Neural cell (in vitro differentiated cells): ENCODE results near the gene EDIL3. TPM values are rescaled to one million over a fixed set of nuclear protein-coding genes. Genes with fewer than 3 reads are reported as not detected.

ENCODE experiments used
- H2AFZ ChIP-seq: fragments of 200-600, 300-800 bp; sonication (generic), shearing (Covaris generic); 2 replicates; pipeline ENCODE4 v1.6.0; 2014; ENCODE audit warnings: low read depth, mild to moderate bottlenecking, antibody characterized with exemption, low read length, moderate library complexity
- H3F3A ChIP-seq: fragments of 200-600 bp; shearing (Covaris generic); 2 replicates; pipeline ENCODE4 v1.6.1; 2016; ENCODE audit warnings: mild to moderate bottlenecking, moderate library complexity, mixed read lengths, antibody characterized with exemption, low read length; ENCODE audit not compliant: insufficient read depth, poor library complexity, severe bottlenecking
- H3K27ac ChIP-seq: fragments of 200-600, 300-800 bp; sonication (generic), shearing (Covaris generic); 2 replicates; pipeline ENCODE4 v1.5.1; 2014; ENCODE audit warnings: mild to moderate bottlenecking, low read length, moderate library complexity
- H3K27me3 ChIP-seq: fragments of 300-800, 200-600 bp; sonication (generic), shearing (Covaris generic); 2 replicates; pipeline ENCODE4 v1.6.0; 2014; ENCODE audit warnings: mild to moderate bottlenecking, low read depth, low read length, moderate library complexity; ENCODE audit not compliant: insufficient read depth
- H3K36me3 ChIP-seq: fragments of 300-800, 200-600 bp; sonication (generic), shearing (Covaris generic); 2 replicates; pipeline ENCODE4 v1.5.1; 2014; ENCODE audit warnings: mild to moderate bottlenecking, antibody characterized with exemption, low read length, moderate library complexity; ENCODE audit not compliant: insufficient read depth
- H3K4me2 ChIP-seq: fragments of 300-800, 200-600 bp; sonication (generic), shearing (Covaris generic); 2 replicates; pipeline ENCODE4 v1.6.0; 2014; ENCODE audit warnings: mild to moderate bottlenecking, low read length
- H3K4me3 ChIP-seq: fragments of 300-800, 200-600 bp; sonication (generic), shearing (Covaris generic); 2 replicates; pipeline ENCODE4 v1.5.1; 2014; ENCODE audit warnings: mild to moderate bottlenecking, low read length, moderate library complexity
- H3K79me2 ChIP-seq: fragments of 200-600 bp; shearing (Covaris generic); replicated peaks from 2 replicates; pipeline ENCODE4 v1.6.0; 2014; ENCODE audit warnings: mild to moderate bottlenecking, low read length, moderate library complexity; ENCODE audit not compliant: insufficient read depth
- H3K9ac ChIP-seq: fragments of 300-800, 200-600 bp; sonication (generic), shearing (Covaris generic); 2 replicates; pipeline ENCODE4 v1.6.1; 2016; ENCODE audit warnings: mild to moderate bottlenecking, low read length, mixed read lengths
- H3K9me2 ChIP-seq: fragments of 200-600 bp; shearing (Covaris generic); 2 replicates; pipeline ENCODE4 v1.6.1; 2016; ENCODE audit warnings: mild to moderate bottlenecking, low read length, mixed read lengths; ENCODE audit not compliant: insufficient read depth
- H3K9me3 ChIP-seq: fragments of 200-600, 300-800 bp; sonication (generic), shearing (Covaris generic); 2 replicates; pipeline ENCODE4 v1.6.1; 2016; ENCODE audit warnings: mild to moderate bottlenecking, mixed run types, low read length, moderate library complexity, mixed read lengths
- H4K20me1 ChIP-seq: fragments of 200-600 bp; shearing (Covaris generic); 2 replicates; pipeline ENCODE4 v1.6.1; 2016; ENCODE audit warnings: mild to moderate bottlenecking, mixed run types; ENCODE audit not compliant: insufficient read depth
- EP300 ChIP-seq: fragments of 450-650 bp; conservative IDR thresholded peaks from 2 replicates; pipeline ENCODE4 v1.6.1; 2014; ENCODE audit warnings: antibody characterized with exemption, mild to moderate bottlenecking, moderate library complexity; ENCODE audit not compliant: poor library complexity, severe bottlenecking
- EZH2 ChIP-seq: fragments of 200-600, 300-800 bp; shearing (Covaris generic), sonication (generic); IDR thresholded peaks from 2 replicates; pipeline ENCODE4 v1.6.1; 2014; ENCODE audit warnings: antibody characterized with exemption, low read length, borderline replicate concordance, mild to moderate bottlenecking; ENCODE audit not compliant: insufficient read depth, poor library complexity, severe bottlenecking
- MXI1 ChIP-seq: fragments of 450-650 bp; conservative IDR thresholded peaks from 2 replicates; pipeline ENCODE4 v1.6.1; 2014; ENCODE audit warnings: antibody characterized with exemption, mild to moderate bottlenecking; ENCODE audit not compliant: poor library complexity, severe bottlenecking
- POLR2AphosphoS5 ChIP-seq: IDR thresholded peaks from 2 replicates; pipeline ENCODE4 v1.6.1; 2012
- RAD21 ChIP-seq: fragments of 450-650 bp; conservative IDR thresholded peaks from 2 replicates; pipeline ENCODE4 v1.6.1; 2014; ENCODE audit warnings: antibody characterized with exemption, mild to moderate bottlenecking, moderate library complexity
- REST ChIP-seq: IDR thresholded peaks from 2 replicates; pipeline ENCODE4 v1.6.1; 2012; ENCODE audit warnings: borderline replicate concordance
- SMC3 ChIP-seq: fragments of 450-650 bp; conservative IDR thresholded peaks from 2 replicates; pipeline ENCODE4 v1.6.1; 2014; ENCODE audit warnings: antibody characterized with exemption, mild to moderate bottlenecking, moderate library complexity; ENCODE audit not compliant: poor library complexity
- TAF1 ChIP-seq: IDR thresholded peaks from 2 replicates; pipeline ENCODE4 v1.6.1; 2012; ENCODE audit warnings: low read depth
- polyA plus RNA-seq: library from polyadenylated mRNA; depleted of rRNA; stranded (reverse); fragments of >200 nt; gene quantifications from 2 replicates; pipeline ENCODE4 v1.2.3, GENCODE V29; 2014
- TF ChIP-seq, protein P1 (sequence below): fragments of 450-650 bp; IDR thresholded peaks from 2 replicates; pipeline ENCODE4 v1.5.1; 2014; ENCODE audit warnings: antibody characterized with exemption, mild to moderate bottlenecking, moderate library complexity; ENCODE audit not compliant: poor library complexity, severe bottlenecking

Gene EDIL3
- polyA plus RNA-seq, 1 donor from 2014 or later: 6.1 TPM

- Histone ChIP-seq H3K4me3 (no peak overlapping the region), H3F3A (no peaks in the 10 kb centered on the region), H3K27me3 (no peaks in the 10 kb centered on the region), H3K36me3 (no peaks in the 10 kb centered on the region), H2AFZ (no peak overlapping the region), H3K4me2 (no peak overlapping the region), H3K27ac (no peak overlapping the region), H3K79me2 (no peaks in the 10 kb centered on the region), H3K9me3 (no peaks in the 10 kb centered on the region), H3K9me2 (no peaks in the 10 kb centered on the region), H3K9ac (no peak overlapping the region), H4K20me1 (no peaks in the 10 kb centered on the region)
- no peak for TF ChIP-seq SMC3
- TF ChIP-seq EZH2: no peak
- TF ChIP-seq TAF1: no peak
- no peak for TF ChIP-seq POLR2AphosphoS5
- TF ChIP-seq RAD21: no peak
- TF ChIP-seq EP300: no peak
- TF ChIP-seq, protein P1, sequence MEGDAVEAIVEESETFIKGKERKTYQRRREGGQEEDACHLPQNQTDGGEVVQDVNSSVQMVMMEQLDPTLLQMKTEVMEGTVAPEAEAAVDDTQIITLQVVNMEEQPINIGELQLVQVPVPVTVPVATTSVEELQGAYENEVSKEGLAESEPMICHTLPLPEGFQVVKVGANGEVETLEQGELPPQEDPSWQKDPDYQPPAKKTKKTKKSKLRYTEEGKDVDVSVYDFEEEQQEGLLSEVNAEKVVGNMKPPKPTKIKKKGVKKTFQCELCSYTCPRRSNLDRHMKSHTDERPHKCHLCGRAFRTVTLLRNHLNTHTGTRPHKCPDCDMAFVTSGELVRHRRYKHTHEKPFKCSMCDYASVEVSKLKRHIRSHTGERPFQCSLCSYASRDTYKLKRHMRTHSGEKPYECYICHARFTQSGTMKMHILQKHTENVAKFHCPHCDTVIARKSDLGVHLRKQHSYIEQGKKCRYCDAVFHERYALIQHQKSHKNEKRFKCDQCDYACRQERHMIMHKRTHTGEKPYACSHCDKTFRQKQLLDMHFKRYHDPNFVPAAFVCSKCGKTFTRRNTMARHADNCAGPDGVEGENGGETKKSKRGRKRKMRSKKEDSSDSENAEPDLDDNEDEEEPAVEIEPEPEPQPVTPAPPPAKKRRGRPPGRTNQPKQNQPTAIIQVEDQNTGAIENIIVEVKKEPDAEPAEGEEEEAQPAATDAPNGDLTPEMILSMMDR: no peak
- TF ChIP-seq MXI1: no peak
- TF ChIP-seq REST: no peak
Observed at GRCh38 chr5:84229045-84229444, 155.6 kb downstream of the EDIL3 start.

DNA sequence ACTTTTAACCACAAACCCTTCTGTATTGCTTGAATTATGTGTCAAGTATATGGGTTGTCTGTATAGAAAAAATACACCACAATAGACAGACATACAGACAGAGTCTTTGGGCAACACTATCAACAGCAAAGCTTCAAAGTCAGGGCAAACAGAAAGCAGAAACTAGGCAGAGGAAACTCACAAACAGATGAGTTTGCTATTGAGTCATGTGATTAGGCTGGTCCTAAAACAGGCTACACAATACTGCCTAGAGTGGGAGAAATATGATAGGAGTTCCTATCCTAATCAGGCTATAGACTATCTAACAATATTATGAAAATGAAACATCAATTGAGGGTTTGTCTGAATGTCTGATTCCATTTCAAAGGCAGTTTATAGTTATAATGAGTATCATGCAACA is 156.4 kb downstream of the EDIL3 start:
- Histone ChIP-seq H3K27me3 (no peaks in the 10 kb centered on the region), H3K36me3 (no peaks in the 10 kb centered on the region), H4K20me1 (no peaks in the 10 kb centered on the region), H2AFZ (no peak overlapping the region), H3K9me3 (no peaks in the 10 kb centered on the region), H3K79me2 (no peaks in the 10 kb centered on the region), H3K27ac (no peak overlapping the region), H3K4me2 (no peak overlapping the region), H3K9ac (no peak overlapping the region), H3F3A (no peaks in the 10 kb centered on the region), H3K4me3 (no peak overlapping the region), H3K9me2 (no peaks in the 10 kb centered on the region)
- TF ChIP-seq SMC3 (no peak), REST (no peak), MXI1 (no peak), TAF1 (no peak), POLR2AphosphoS5 (no peak), EP300 (no peak), RAD21 (no peak), EZH2 (no peak)
- TF ChIP-seq, protein P1: no peak
